ENCODE results near the gene ZNF620. TPM values are rescaled to one million over a fixed set of nuclear protein-coding genes. Genes with fewer than 3 reads are reported as not detected.

Gene ZNF620
- polyA plus RNA-seq, 1 donor from 2014 or later, result 20.2 TPM

GRCh38 chr3:40476478-40477470, 29.1 kb upstream of the ZNF620 start, which contains the start of gene ZNF619:
ZNF619 (plus strand) TSS chr3:40477122; CDS start chr3:40477980, 858 bp downstream.
- Histone ChIP-seq H3K4me3 (ENCODE audit: low read length) (peak within 1 kb of the TSS; percentile 60), H3K9me3 (ENCODE audit: low read length) (no peaks in the 10 kb centered on the region), H3K36me3 (ENCODE audit: insufficient read depth, low read length) (no peaks in the 10 kb centered on the region), H2AFZ (ENCODE audit: low read depth, low read length) (peak within 1 kb of the TSS; percentile 19), H3K27ac (ENCODE audit: low read length) (no peak within 1 kb of the TSS), H3K79me2 (replicated peaks; ENCODE audit: insufficient read depth, low read length) (no peaks in the 10 kb centered on the region), H3K9ac (ENCODE audit: low read length) (peak within 1 kb of the TSS; percentile 21), H3K4me2 (ENCODE audit: low read length) (no peak within 1 kb of the TSS), H3K27me3 (ENCODE audit: insufficient read depth, low read depth, low read length) (no peaks in the 10 kb centered on the region), H3K9me2 (ENCODE audit: insufficient read depth, low read length) (no peaks in the 10 kb centered on the region), H4K20me1 (ENCODE audit: insufficient read depth) (no peaks in the 10 kb centered on the region), H3F3A (ENCODE audit: insufficient read depth, low read length, poor library complexity, severe bottlenecking) (no peaks in the 10 kb centered on the region)
- TF ChIP-seq TAF1 (IDR thresholded peaks at IDR 0.05; ENCODE audit: low read depth), result no peak

GRCh38 chr3:40477666-40478065, 28.2 kb upstream of the ZNF620 start:
- no peaks in the 10 kb centered on the region for H3K9me2 ChIP-seq (ENCODE audit: insufficient read depth, low read length)
- H3F3A ChIP-seq (ENCODE audit: insufficient read depth, low read length, poor library complexity, severe bottlenecking), result no peaks in the 10 kb centered on the region
- no peaks in the 10 kb centered on the region for H3K27me3 ChIP-seq (ENCODE audit: insufficient read depth, low read depth, low read length)
- peak overlapping the region; percentile 60 for H3K4me3 ChIP-seq (ENCODE audit: low read length)
- no peak overlapping the region for H3K27ac ChIP-seq (ENCODE audit: low read length)
- H2AFZ ChIP-seq (ENCODE audit: low read depth, low read length), result no peak overlapping the region
- no peak overlapping the region for H3K4me2 ChIP-seq (ENCODE audit: low read length)
- peak overlapping the region; percentile 21 for H3K9ac ChIP-seq (ENCODE audit: low read length)
- H3K36me3 ChIP-seq (ENCODE audit: insufficient read depth, low read length), result no peaks in the 10 kb centered on the region
- H4K20me1 ChIP-seq (ENCODE audit: insufficient read depth), result no peaks in the 10 kb centered on the region
- no peaks in the 10 kb centered on the region for H3K9me3 ChIP-seq (ENCODE audit: low read length)
- TF ChIP-seq MXI1 (conservative IDR thresholded peaks at IDR 0.05; ENCODE audit: poor library complexity, severe bottlenecking) (no peak), EP300 (conservative IDR thresholded peaks at IDR 0.05; ENCODE audit: poor library complexity, severe bottlenecking) (no peak), EZH2 (IDR thresholded peaks at IDR 0.05; ENCODE audit: borderline replicate concordance, insufficient read depth, low read length, poor library complexity, severe bottlenecking) (no peak)
- no peaks in the 10 kb centered on the region for H3K79me2 ChIP-seq (replicated peaks; ENCODE audit: insufficient read depth, low read length)

DNA sequence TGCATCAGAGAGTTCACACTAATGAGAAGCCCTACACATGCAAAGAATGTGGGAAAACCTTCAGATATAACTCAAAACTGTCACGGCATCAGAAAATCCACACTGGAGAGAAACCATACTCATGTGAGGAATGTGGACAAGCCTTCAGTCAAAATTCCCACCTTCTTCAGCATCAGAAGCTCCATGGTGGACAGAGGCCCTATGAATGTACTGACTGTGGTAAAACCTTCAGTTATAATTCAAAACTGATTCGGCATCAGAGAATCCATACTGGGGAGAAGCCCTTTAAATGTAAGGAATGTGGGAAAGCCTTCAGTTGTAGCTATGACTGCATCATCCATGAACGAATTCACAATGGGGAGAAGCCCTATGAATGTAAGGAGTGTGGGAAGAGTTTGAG, 18.7 kb upstream of the ZNF620 start:
- no peaks in the 10 kb centered on the region for H4K20me1 ChIP-seq (ENCODE audit: insufficient read depth)
- TF ChIP-seq MXI1 (conservative IDR thresholded peaks at IDR 0.05; ENCODE audit: poor library complexity, severe bottlenecking) (no peak), EP300 (conservative IDR thresholded peaks at IDR 0.05; ENCODE audit: poor library complexity, severe bottlenecking) (no peak), POLR2AphosphoS5 (IDR thresholded peaks at IDR 0.05) (no peak), TAF1 (IDR thresholded peaks at IDR 0.05; ENCODE audit: low read depth) (no peak), CTCF (IDR thresholded peaks at IDR 0.05; ENCODE audit: poor library complexity, severe bottlenecking) (no peak), RAD21 (conservative IDR thresholded peaks at IDR 0.05) (no peak)
- TF ChIP-seq, protein P1, sequence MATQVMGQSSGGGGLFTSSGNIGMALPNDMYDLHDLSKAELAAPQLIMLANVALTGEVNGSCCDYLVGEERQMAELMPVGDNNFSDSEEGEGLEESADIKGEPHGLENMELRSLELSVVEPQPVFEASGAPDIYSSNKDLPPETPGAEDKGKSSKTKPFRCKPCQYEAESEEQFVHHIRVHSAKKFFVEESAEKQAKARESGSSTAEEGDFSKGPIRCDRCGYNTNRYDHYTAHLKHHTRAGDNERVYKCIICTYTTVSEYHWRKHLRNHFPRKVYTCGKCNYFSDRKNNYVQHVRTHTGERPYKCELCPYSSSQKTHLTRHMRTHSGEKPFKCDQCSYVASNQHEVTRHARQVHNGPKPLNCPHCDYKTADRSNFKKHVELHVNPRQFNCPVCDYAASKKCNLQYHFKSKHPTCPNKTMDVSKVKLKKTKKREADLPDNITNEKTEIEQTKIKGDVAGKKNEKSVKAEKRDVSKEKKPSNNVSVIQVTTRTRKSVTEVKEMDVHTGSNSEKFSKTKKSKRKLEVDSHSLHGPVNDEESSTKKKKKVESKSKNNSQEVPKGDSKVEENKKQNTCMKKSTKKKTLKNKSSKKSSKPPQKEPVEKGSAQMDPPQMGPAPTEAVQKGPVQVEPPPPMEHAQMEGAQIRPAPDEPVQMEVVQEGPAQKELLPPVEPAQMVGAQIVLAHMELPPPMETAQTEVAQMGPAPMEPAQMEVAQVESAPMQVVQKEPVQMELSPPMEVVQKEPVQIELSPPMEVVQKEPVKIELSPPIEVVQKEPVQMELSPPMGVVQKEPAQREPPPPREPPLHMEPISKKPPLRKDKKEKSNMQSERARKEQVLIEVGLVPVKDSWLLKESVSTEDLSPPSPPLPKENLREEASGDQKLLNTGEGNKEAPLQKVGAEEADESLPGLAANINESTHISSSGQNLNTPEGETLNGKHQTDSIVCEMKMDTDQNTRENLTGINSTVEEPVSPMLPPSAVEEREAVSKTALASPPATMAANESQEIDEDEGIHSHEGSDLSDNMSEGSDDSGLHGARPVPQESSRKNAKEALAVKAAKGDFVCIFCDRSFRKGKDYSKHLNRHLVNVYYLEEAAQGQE (IDR thresholded peaks at IDR 0.05; ENCODE audit: borderline replicate concordance), result no peak
- no peaks in the 10 kb centered on the region for H3K36me3 ChIP-seq (ENCODE audit: insufficient read depth, low read length)

More for the DNA sequence above, 18.7 kb upstream of the ZNF620 start:
- Histone ChIP-seq H2AFZ (ENCODE audit: low read depth, low read length) (no peak overlapping the region), H3K9me2 (ENCODE audit: insufficient read depth, low read length) (no peaks in the 10 kb centered on the region), H3F3A (ENCODE audit: insufficient read depth, low read length, poor library complexity, severe bottlenecking) (no peaks in the 10 kb centered on the region), H3K4me3 (ENCODE audit: low read length) (no peak overlapping the region), H3K79me2 (replicated peaks; ENCODE audit: insufficient read depth, low read length) (no peaks in the 10 kb centered on the region), H3K27ac (ENCODE audit: low read length) (no peak overlapping the region), H3K4me2 (ENCODE audit: low read length) (no peak overlapping the region), H3K27me3 (ENCODE audit: insufficient read depth, low read depth, low read length) (no peaks in the 10 kb centered on the region), H3K9me3 (ENCODE audit: low read length) (no peaks in the 10 kb centered on the region), H3K9ac (ENCODE audit: low read length) (no peak overlapping the region)

All from neural cell (in vitro differentiated cells).